C4-2B (cell line): ENCODE results near the gene GRB2.

Experiments
- CTCF ChIP-seq: fragments of 450-650 bp; conservative IDR thresholded peaks from 2 replicates; pipeline ENCODE4 v1.5.1; 2017; ENCODE audit warnings: mild to moderate bottlenecking
- ZFX ChIP-seq: fragments of 450-650 bp; IDR thresholded peaks from 2 replicates; pipeline ENCODE4 v1.6.1; 2017

GRCh38 chr17:75300280-75300679 lies 105.2 kb downstream of the GRB2 start:
- no peak for TF ChIP-seq CTCF
- no peak for TF ChIP-seq ZFX
